Keratinocyte (primary cell): ENCODE measurements around the gene TNIK. TPM values are rescaled to one million over a fixed set of nuclear protein-coding genes. Genes with fewer than 3 reads are reported as not detected.
"Not testable (repeated sequence)": the region's sequence is repeated elsewhere in the genome, so short reads cannot be mapped to it uniquely, and the experiment has no call there.

Experiments used
- DNase-seq: peaks from one replicate; pipeline ENCODE4 v3.0.0-alpha.2; 2011; ENCODE audit warnings: low read depth, missing footprints, low spot score
- FAIRE-seq: peaks from 2 replicates; lab custom pipeline; 2011; peaks lifted over from hg19 to GRCh38; lab: Jason Lieb, UNC
- H2AFZ ChIP-seq: 2 replicates; pipeline ENCODE4 v1.6.0; 2012; ENCODE audit warnings: low read length, control low read depth, inconsistent platforms; ENCODE audit not compliant: control insufficient read depth
- H3K27ac ChIP-seq: 2 replicates; pipeline ENCODE4 v1.5.1; 2011; ENCODE audit warnings: low read length; ENCODE audit not compliant: control insufficient read depth, insufficient read depth
- H3K27me3 ChIP-seq: 3 replicates; pipeline ENCODE4 v1.6.0; 2011; ENCODE audit warnings: low read length; ENCODE audit not compliant: control insufficient read depth, insufficient read depth; ENCODE audit errors: extremely low read depth
- H3K36me3 ChIP-seq, 2 experiments: 2 replicates in 1 of 2; 3 replicates in 1 of 2; pipeline ENCODE4 v1.5.1; 2011; ENCODE audit warnings: low read length in 2 of 2, mild to moderate bottlenecking in 1 of 2; ENCODE audit not compliant: control insufficient read depth in 2 of 2, insufficient read depth in 2 of 2; ENCODE audit errors: extremely low read depth in 1 of 2
- H3K4me1 ChIP-seq: 3 replicates; pipeline ENCODE4 v1.5.1; 2011; ENCODE audit warnings: low read length; ENCODE audit not compliant: control insufficient read depth, insufficient read depth; ENCODE audit errors: extremely low read depth
- H3K4me2 ChIP-seq: 3 replicates; pipeline ENCODE4 v1.6.0; 2011; ENCODE audit warnings: low read depth, low read length; ENCODE audit not compliant: control insufficient read depth, insufficient read depth; ENCODE audit errors: extremely low read depth
- H3K4me3 ChIP-seq, 3 experiments: fragments of 200-600 bp in 1 of 3; sonication (generic) in 1 of 3; 2 replicates in 2 of 3; 3 replicates in 1 of 3; pipeline ENCODE4 v1.5.1; 2011 to 2016; ENCODE audit warnings: low read length in 3 of 3, mild to moderate bottlenecking in 3 of 3, control low read depth in 2 of 3, inconsistent platforms in 1 of 3, low read depth in 1 of 3, mixed read lengths in 1 of 3, mixed run types in 1 of 3, moderate library complexity in 1 of 3; ENCODE audit not compliant: control insufficient read depth in 2 of 3, insufficient read depth in 2 of 3; ENCODE audit errors: extremely low read depth in 1 of 3
- H3K79me2 ChIP-seq: 2 replicates; pipeline ENCODE4 v1.6.0; 2012; ENCODE audit warnings: low read length; ENCODE audit not compliant: control insufficient read depth, insufficient read depth
- H3K9ac ChIP-seq: 3 replicates; pipeline ENCODE4 v1.6.0; 2011; ENCODE audit warnings: low read length; ENCODE audit not compliant: control insufficient read depth, insufficient read depth; ENCODE audit errors: extremely low read depth
- H3K9me1 ChIP-seq: 3 replicates; pipeline ENCODE4 v1.6.0; 2011; ENCODE audit warnings: low read length; ENCODE audit not compliant: control insufficient read depth, insufficient read depth; ENCODE audit errors: extremely low read depth
- H3K9me3 ChIP-seq: 2 replicates; pipeline ENCODE4 v1.5.1; 2012; ENCODE audit warnings: low read depth, low read length; ENCODE audit not compliant: control insufficient read depth
- H4K20me1 ChIP-seq: 3 replicates; pipeline ENCODE4 v1.6.0; 2011; ENCODE audit warnings: low read length; ENCODE audit not compliant: control insufficient read depth, insufficient read depth; ENCODE audit errors: extremely low read depth
- CTCF ChIP-seq, 3 experiments: IDR thresholded peaks in 1 of 3; conservative IDR thresholded peaks in 1 of 3; optimal IDR thresholded peaks in 1 of 3; 2 replicates in 2 of 3; 3 replicates in 1 of 3; pipeline versions ENCODE3 to v1.5.1; 2011; ENCODE audit warnings: low read length in 3 of 3, mild to moderate bottlenecking in 3 of 3, moderate library complexity in 2 of 3, control low read depth in 1 of 3, inconsistent platforms in 1 of 3; ENCODE audit not compliant: insufficient read depth in 2 of 3; ENCODE audit errors: extremely low read depth in 1 of 3
- EZH2 ChIP-seq: IDR thresholded peaks from one replicate; pipeline ENCODE4 v1.6.1; 2012; ENCODE audit warnings: inconsistent platforms, mild to moderate bottlenecking, low read length, moderate library complexity
- dilution Hi-C: fragments of 300-500 bp; cut with MboI; formaldehyde crosslinking; loops from one replicate; pipeline ENCODE4 v1.7.0; 2020; ENCODE audit warnings: low sequenced_read_pairs; ENCODE audit not compliant: extremely low pct_ligation_motif_present
- polyA plus RNA-seq, 5 experiments: library from polyadenylated mRNA; depleted of rRNA in 3 of 5; stranded (reverse) in 3 of 5; stranded (forward) in 1 of 5; unstranded in 1 of 5; fragments of >200 nt; gene quantifications; 1 replicate in 1 of 5; 2 replicates in 3 of 5; 3 replicates in 1 of 5; pipeline versions ENCODE4 v1.2.1 to v1.2.3, GENCODE V29; 2011 to 2012; ENCODE audit warnings: missing spikeins in 2 of 5, low read depth in 1 of 5, low replicate concordance in 1 of 5

TNIK gene
- polyA plus RNA-seq, 1 donor (not counting 4 experiments of a cell fraction or from before 2014, with no cell fraction given), result 4.4 TPM

- FAIRE-seq, result no peak
These were observed 8.3 kb downstream of the TNIK start for GRCh38 chr3:171451915-171452314.

GRCh38 chr3:171447579-171447891 lies 12.7 kb downstream of the TNIK start:
- H3K4me3 ChIP-seq, H2AFZ ChIP-seq, DNase-seq, H3K4me1 ChIP-seq, H3K79me2 ChIP-seq, FAIRE-seq, H3K9me3 ChIP-seq, H4K20me1 ChIP-seq, H3K27ac ChIP-seq, H3K36me3 ChIP-seq, dilution Hi-C loops, H3K9ac ChIP-seq, H3K9me1 ChIP-seq, H3K27me3 ChIP-seq: not testable (repeated sequence)
- H3K4me2 ChIP-seq, result peak overlapping the region; percentile 41

More at GRCh38 chr3:171451915-171452314, 8.3 kb downstream of the TNIK start:
- no peak for TF ChIP-seq CTCF (optimal IDR thresholded peaks at IDR 0.05 in 1 of 3, IDR thresholded peaks at IDR 0.05 in 1 of 3, conservative IDR thresholded peaks at IDR 0.05 in 1 of 3; ENCODE audit: extremely low read depth in 1 of 3, insufficient read depth in 2 of 3, low read length in 3 of 3)
- no peak for TF ChIP-seq EZH2
- H3K79me2 ChIP-seq, result peaks cover 3% of the 10 kb centered on the region
- no peak overlapping the region for H3K4me2 ChIP-seq
- H3K9me1 ChIP-seq, result no peaks in the 10 kb centered on the region
- dilution Hi-C loops, result no loop called here
- no peak overlapping the region for H3K4me3 ChIP-seq
- DNase-seq, result no peak
- no peaks in the 10 kb centered on the region for H3K36me3 ChIP-seq
- no peaks in the 10 kb centered on the region for H3K9me3 ChIP-seq
- H3K9ac ChIP-seq, result no peak overlapping the region
- peaks cover 7% of the 10 kb centered on the region for H3K4me1 ChIP-seq
- H2AFZ ChIP-seq, result no peak overlapping the region
- no peaks in the 10 kb centered on the region for H3K27me3 ChIP-seq
- H3K27ac ChIP-seq, result no peak overlapping the region
- no peaks in the 10 kb centered on the region for H4K20me1 ChIP-seq

GRCh38 chr3:171446801-171447578 lies 13.2 kb downstream of the TNIK start:
- Histone ChIP-seq H3K9me3 (no peaks in the 10 kb centered on the region), H3K9me1 (no peaks in the 10 kb centered on the region), H3K27me3 (no peaks in the 10 kb centered on the region), H3K4me2 (peak overlapping the region; percentile 41), H3K4me3 (no peak overlapping the region), H3K27ac (no peak overlapping the region), H2AFZ (no peak overlapping the region), H3K79me2 (no peaks in the 10 kb centered on the region), H4K20me1 (no peaks in the 10 kb centered on the region), H3K36me3 (no peaks in the 10 kb centered on the region), H3K9ac (no peak overlapping the region), H3K4me1 (peaks cover 7% of the 10 kb centered on the region)
- DNase-seq (peak; percentile 30), FAIRE-seq (peak; percentile 70)
- no peak for TF ChIP-seq EZH2
- no peak for TF ChIP-seq CTCF (optimal IDR thresholded peaks at IDR 0.05 in 1 of 3, IDR thresholded peaks at IDR 0.05 in 1 of 3, conservative IDR thresholded peaks at IDR 0.05 in 1 of 3; ENCODE audit: extremely low read depth in 1 of 3, insufficient read depth in 2 of 3, low read length in 3 of 3)
- dilution Hi-C loops, result no loop called here
